Caco-2 (cell line): Measurements from ENCODE around the gene RTN1. TPM values are rescaled to one million over a fixed set of nuclear protein-coding genes. Genes with fewer than 3 reads are reported as not detected.

Experiments
- BruUV-seq: library from RNA; stranded (reverse); fragments of 400-500 nt; replicated peaks from 2 replicates; lab custom pipeline; 2021; lab: Mats Ljungman, UMichigan
- CTCF ChIA-PET: fragments of 300-600 bp; sonication (Branson Sonifier 250); formaldehyde crosslinking; loops from one replicate; lab custom pipeline; 2022; ENCODE audit warnings: antibody characterized with exemption; lab: Charles Lee
- POLR2A ChIA-PET: fragments of 300-600 bp; sonication (Branson Sonifier 250); formaldehyde crosslinking; loops from one replicate; lab custom pipeline; 2022; ENCODE audit warnings: antibody characterized with exemption; lab: Charles Lee
- DNase-seq, 2 experiments: peaks; one replicate each; pipeline versions ENCODE4 v3.0.0 to v3.0.0-alpha.2; 2020 to 2022
- H3K27me3 ChIP-seq: replicated peaks from 2 replicates; pipeline ENCODE4 v1.6.0; 2011; ENCODE audit warnings: low read length; ENCODE audit not compliant: control insufficient read depth, insufficient read depth
- H3K36me3 ChIP-seq: 2 replicates; pipeline ENCODE4 v1.5.1; 2011; ENCODE audit warnings: low read length; ENCODE audit not compliant: control insufficient read depth, insufficient read depth
- H3K4me1 ChIP-seq: fragments of 250-450 bp; sonication (Bioruptor Pico); 2 replicates; pipeline ENCODE4 v1.5.1; 2020; ENCODE audit warnings: mild to moderate bottlenecking
- H3K4me3 ChIP-seq: 2 replicates; pipeline ENCODE4 v1.5.1; 2011; ENCODE audit warnings: low read depth, mild to moderate bottlenecking, control low read depth, low read length
- H3K9me3 ChIP-seq: fragments of 250-450 bp; sonication (Bioruptor Pico); 2 replicates; pipeline ENCODE4 v1.5.1; 2020; ENCODE audit warnings: mild to moderate bottlenecking, moderate library complexity
- H3K27ac Mint-ChIP-seq: one replicate; pipeline ENCODE4 v1.8.0; 2022; ENCODE audit warnings: mixed read lengths; ENCODE audit not compliant: unreplicated experiment
- H3K27me3 Mint-ChIP-seq: one replicate; pipeline ENCODE4 v1.8.0; 2022; ENCODE audit warnings: mixed read lengths; ENCODE audit not compliant: insufficient read depth, unreplicated experiment
- H3K36me3 Mint-ChIP-seq: one replicate; pipeline ENCODE4 v1.8.0; 2022; ENCODE audit warnings: mild to moderate bottlenecking, mixed read lengths; ENCODE audit not compliant: insufficient read depth, unreplicated experiment
- H3K4me1 Mint-ChIP-seq: one replicate; pipeline ENCODE4 v1.8.0; 2022; ENCODE audit warnings: low read depth, mixed read lengths; ENCODE audit not compliant: unreplicated experiment
- H3K4me3 Mint-ChIP-seq: one replicate; pipeline ENCODE4 v1.8.0; 2022; ENCODE audit warnings: mild to moderate bottlenecking, moderate library complexity, mixed read lengths; ENCODE audit not compliant: unreplicated experiment
- H3K9me3 Mint-ChIP-seq: one replicate; pipeline ENCODE4 v1.8.0; 2022; ENCODE audit warnings: mixed read lengths; ENCODE audit not compliant: unreplicated experiment
- CTCF ChIP-seq, 2 experiments: fragments of 200-600 bp in 1 of 2; IDR thresholded peaks; 1 replicate in 1 of 2; 2 replicates in 1 of 2; pipeline versions ENCODE4 v1.5.1 to v1.8.0; 2011 to 2022; ENCODE audit warnings: antibody characterized with exemption in 1 of 2, control low read depth in 1 of 2, inconsistent platforms in 1 of 2, low read depth in 1 of 2, low read length in 1 of 2, mild to moderate bottlenecking in 1 of 2, moderate library complexity in 1 of 2; ENCODE audit not compliant: insufficient read depth in 1 of 2, severe bottlenecking in 1 of 2, unreplicated experiment in 1 of 2
- intact Hi-C: fragments of 100-400 bp; cut with micrococcal nuclease; formaldehyde crosslinking; loops from one replicate; pipeline ENCODE4 v1.10.0; 2022; ENCODE audit not compliant: unreplicated experiment
- total RNA-seq: library from RNA; stranded (reverse); gene quantifications from 2 replicates; pipeline ENCODE4 v1.2.3, GENCODE V29; 2022

RTN1 gene
- total RNA-seq, 1 experiment from 2014 or later = 0.25 TPM

- Histone ChIP-seq H3K36me3 (no peaks in the 10 kb centered on the region), H3K4me1 (no peaks in the 10 kb centered on the region), H3K4me3 (no peak overlapping the region), H3K9me3 (0 out of 2 replicates have a peak, but pooled peaks cover 3% of the 10 kb centered on the region), H3K27me3 (no peaks in the 10 kb centered on the region)
- POLR2A ChIA-PET = no interaction called here
- no peak overlapping the region for H3K4me3 Mint-ChIP-seq
- BruUV-seq = no TSS peak
- H3K27me3 Mint-ChIP-seq = peaks cover 5% of the 10 kb centered on the region
- DNase-seq = no peak
- no peak overlapping the region for H3K27ac Mint-ChIP-seq
- intact Hi-C loops = no loop called here
- CTCF ChIA-PET = no interaction called here
- H3K4me1 Mint-ChIP-seq = no peaks in the 10 kb centered on the region
- no peak for TF ChIP-seq CTCF (IDR thresholded peaks at IDR 0.05; ENCODE audit: insufficient read depth in 1 of 2, low read depth in 1 of 2, low read length in 1 of 2, severe bottlenecking in 1 of 2, unreplicated experiment in 1 of 2)
- H3K36me3 Mint-ChIP-seq = no peaks in the 10 kb centered on the region
- H3K9me3 Mint-ChIP-seq = no peaks in the 10 kb centered on the region
Observed at GRCh38 chr14:59900556-59900955, 30.0 kb upstream of the RTN1 start.

GRCh38 chr14:59897757-59898383 lies 27.3 kb upstream of the RTN1 start:
- Histone ChIP-seq H3K9me3 (0 out of 2 replicates have a peak, but pooled peaks cover 3% of the 10 kb centered on the region), H3K4me1 (no peaks in the 10 kb centered on the region), H3K27me3 (no peaks in the 10 kb centered on the region), H3K4me3 (no peak overlapping the region), H3K36me3 (no peaks in the 10 kb centered on the region)
- Mint-ChIP-seq H3K9me3 (no peaks in the 10 kb centered on the region), H3K27ac (no peak overlapping the region), H3K4me1 (no peaks in the 10 kb centered on the region), H3K36me3 (no peaks in the 10 kb centered on the region), H3K4me3 (no peak overlapping the region), H3K27me3 (peaks cover 5% of the 10 kb centered on the region)
- intact Hi-C loops = loop anchor here (1.0 to 5.0 kb wide), 4 partner anchors 181 to 391 kb away; partner anchors contain the start of gene CCDC175
- peak; percentile 36 to 58 for DNase-seq
- ChIA-PET POLR2A (no interaction called here), CTCF (interaction anchor here (0.6 to 1.9 kb wide), 10 partner anchors 29 to 414 kb away, joined by 3 to 18 read pairs (median 6); partner anchors contain the start of genes JKAMP and L3HYPDH)
- TF ChIP-seq CTCF (IDR thresholded peaks at IDR 0.05; ENCODE audit: insufficient read depth in 1 of 2, low read depth in 1 of 2, low read length in 1 of 2, severe bottlenecking in 1 of 2, unreplicated experiment in 1 of 2) = peak; percentile 67 to 75
- no TSS peak for BruUV-seq

DNA sequence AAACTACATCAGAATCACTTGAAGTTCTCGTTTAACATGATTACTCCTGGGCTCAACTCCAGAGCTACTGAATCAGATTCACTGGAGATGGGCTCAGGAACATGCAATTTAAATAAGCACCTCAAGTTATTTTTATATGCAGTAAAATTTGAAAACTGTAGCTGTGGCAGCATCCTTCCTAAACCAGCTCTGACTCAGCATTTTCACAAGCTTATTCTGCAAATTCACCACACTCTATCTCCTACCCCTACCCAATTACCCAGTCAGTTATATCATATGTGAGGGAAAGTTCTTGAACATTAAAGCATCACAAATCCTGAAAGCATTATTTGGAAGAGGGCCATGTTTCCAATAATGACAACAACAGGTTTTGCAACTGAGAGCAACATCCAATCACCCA lies 25.1 kb upstream of the RTN1 start:
- no peak overlapping the region for H3K4me3 Mint-ChIP-seq
- H3K27me3 Mint-ChIP-seq = peaks cover 5% of the 10 kb centered on the region
- ChIA-PET POLR2A (no interaction called here), CTCF (no interaction called here)
- no peak for TF ChIP-seq CTCF (IDR thresholded peaks at IDR 0.05; ENCODE audit: insufficient read depth in 1 of 2, low read depth in 1 of 2, low read length in 1 of 2, severe bottlenecking in 1 of 2, unreplicated experiment in 1 of 2)
- Histone ChIP-seq H3K4me1 (no peaks in the 10 kb centered on the region), H3K9me3 (no peaks in the 10 kb centered on the region), H3K36me3 (no peaks in the 10 kb centered on the region), H3K4me3 (no peak overlapping the region), H3K27me3 (no peaks in the 10 kb centered on the region)
- H3K4me1 Mint-ChIP-seq = no peaks in the 10 kb centered on the region
- no peaks in the 10 kb centered on the region for H3K36me3 Mint-ChIP-seq
- DNase-seq = no peak
- intact Hi-C loops = loop anchor here (2.0 to 5.0 kb wide), 3 partner anchors 179 to 389 kb away; partner anchors contain the start of gene CCDC175
- no peak overlapping the region for H3K27ac Mint-ChIP-seq
- no peaks in the 10 kb centered on the region for H3K9me3 Mint-ChIP-seq
- BruUV-seq = no TSS peak
